ENCODE measurements around the gene USP15.

USP15 gene

GRCh38 chr12:62414180-62414579 lies 154.0 kb downstream of the USP15 start:
- Histone ChIP-seq H4K20me1 (ENCODE audit: insufficient read depth, low read length) (no peaks in the 10 kb centered on the region), H3K9me3 (ENCODE audit: insufficient read depth, low read length, severe bottlenecking) (no peaks in the 10 kb centered on the region), H3K79me2 (ENCODE audit: insufficient read depth, low read length) (no peaks in the 10 kb centered on the region), H2AFZ (ENCODE audit: low read depth, low read length) (no peak overlapping the region), H3K4me2 (ENCODE audit: insufficient read depth, low read length) (no peak overlapping the region), H3K36me3 (ENCODE audit: insufficient read depth, low read length) (no peaks in the 10 kb centered on the region), H3K27ac (ENCODE audit: low read length) (no peak overlapping the region), H3K27me3 (ENCODE audit: insufficient read depth, low read length, poor library complexity) (no peaks in the 10 kb centered on the region), H3K4me1 (ENCODE audit: insufficient read depth, low read length) (no peaks in the 10 kb centered on the region), H3K9ac (ENCODE audit: low read depth, low read length) (no peak overlapping the region), H3K4me3 (ENCODE audit: low read depth in 1 of 2, low read length in 2 of 2) (no peak overlapping the region)
- DNase-seq (no peak), ATAC-seq (ENCODE audit: insufficient read depth, low read depth) (no peak)
- TF ChIP-seq EZH2 (IDR thresholded peaks at IDR 0.05; ENCODE audit: borderline replicate concordance, low read depth, low read length, severe bottlenecking) (no peak), CTCF (IDR thresholded peaks at IDR 0.05; ENCODE audit: borderline replicate concordance, extremely low read depth, low read length, poor library complexity, severe bottlenecking) (no peak)

DNA sequence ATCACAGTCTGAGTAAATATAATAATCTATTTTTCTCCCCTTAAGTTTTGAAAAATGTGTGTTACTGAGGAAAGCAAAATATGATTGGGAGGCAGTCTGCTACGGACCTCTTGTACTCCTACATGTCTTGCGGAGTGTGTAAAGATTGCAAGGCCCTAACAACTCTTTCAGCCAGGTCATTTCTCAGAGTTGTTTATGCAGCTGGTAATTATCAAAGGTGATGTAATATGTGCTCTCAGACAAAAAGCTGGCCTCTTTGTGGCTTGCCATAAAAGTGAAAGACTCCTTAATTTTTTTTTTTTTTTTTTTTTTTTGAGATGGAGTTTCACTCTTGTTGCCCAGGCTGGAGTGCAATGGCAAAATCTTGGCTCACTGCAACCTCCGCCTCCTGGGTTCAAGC lies 165.9 kb downstream of the USP15 start:
- Histone ChIP-seq H4K20me1 (ENCODE audit: insufficient read depth, low read length) (no peaks in the 10 kb centered on the region), H3K4me2 (ENCODE audit: insufficient read depth, low read length) (no peak overlapping the region), H3K4me3 (ENCODE audit: low read depth in 1 of 2, low read length in 2 of 2) (no peak overlapping the region), H3K27me3 (ENCODE audit: insufficient read depth, low read length, poor library complexity) (no peaks in the 10 kb centered on the region), H3K9me3 (ENCODE audit: insufficient read depth, low read length, severe bottlenecking) (peaks cover 6% of the 10 kb centered on the region), H3K9ac (ENCODE audit: low read depth, low read length) (no peak overlapping the region), H3K36me3 (ENCODE audit: insufficient read depth, low read length) (no peaks in the 10 kb centered on the region), H3K27ac (ENCODE audit: low read length) (no peak overlapping the region), H3K79me2 (ENCODE audit: insufficient read depth, low read length) (no peaks in the 10 kb centered on the region), H2AFZ (ENCODE audit: low read depth, low read length) (no peak overlapping the region), H3K4me1 (ENCODE audit: insufficient read depth, low read length) (no peaks in the 10 kb centered on the region)
- no peak for TF ChIP-seq EZH2 (IDR thresholded peaks at IDR 0.05; ENCODE audit: borderline replicate concordance, low read depth, low read length, severe bottlenecking)
- no peak for TF ChIP-seq CTCF (IDR thresholded peaks at IDR 0.05; ENCODE audit: borderline replicate concordance, extremely low read depth, low read length, poor library complexity, severe bottlenecking)
- no peak for DNase-seq
- ATAC-seq (ENCODE audit: insufficient read depth, low read depth) = no peak

GRCh38 chr12:62429457-62429856 lies 169.3 kb downstream of the USP15 start:
- DNase-seq (no peak), ATAC-seq (ENCODE audit: insufficient read depth, low read depth) (no peak)
- Histone ChIP-seq H3K9ac (ENCODE audit: low read depth, low read length) (no peak overlapping the region), H2AFZ (ENCODE audit: low read depth, low read length) (no peak overlapping the region), H3K4me3 (ENCODE audit: low read depth in 1 of 2, low read length in 2 of 2) (no peak overlapping the region), H3K79me2 (ENCODE audit: insufficient read depth, low read length) (no peaks in the 10 kb centered on the region), H4K20me1 (ENCODE audit: insufficient read depth, low read length) (no peaks in the 10 kb centered on the region), H3K4me1 (ENCODE audit: insufficient read depth, low read length) (no peaks in the 10 kb centered on the region), H3K9me3 (ENCODE audit: insufficient read depth, low read length, severe bottlenecking) (peaks cover 6% of the 10 kb centered on the region), H3K4me2 (ENCODE audit: insufficient read depth, low read length) (no peak overlapping the region), H3K36me3 (ENCODE audit: insufficient read depth, low read length) (no peaks in the 10 kb centered on the region), H3K27ac (ENCODE audit: low read length) (no peak overlapping the region), H3K27me3 (ENCODE audit: insufficient read depth, low read length, poor library complexity) (no peaks in the 10 kb centered on the region)
- TF ChIP-seq CTCF (IDR thresholded peaks at IDR 0.05; ENCODE audit: borderline replicate concordance, extremely low read depth, low read length, poor library complexity, severe bottlenecking) (no peak), EZH2 (IDR thresholded peaks at IDR 0.05; ENCODE audit: borderline replicate concordance, low read depth, low read length, severe bottlenecking) (no peak)

Measured in DND-41 (cell line).